CD4-positive, alpha-beta T cell treated with Interleukin-1 beta for 1 hour (primary cell): Measurements from ENCODE around the gene LEUTX.

ENCODE experiments used
- DNase-seq, 2 donors: peaks; one replicate each; pipeline ENCODE4 v3.0.0-alpha.2; 2020 to 2022

Gene LEUTX

DNA sequence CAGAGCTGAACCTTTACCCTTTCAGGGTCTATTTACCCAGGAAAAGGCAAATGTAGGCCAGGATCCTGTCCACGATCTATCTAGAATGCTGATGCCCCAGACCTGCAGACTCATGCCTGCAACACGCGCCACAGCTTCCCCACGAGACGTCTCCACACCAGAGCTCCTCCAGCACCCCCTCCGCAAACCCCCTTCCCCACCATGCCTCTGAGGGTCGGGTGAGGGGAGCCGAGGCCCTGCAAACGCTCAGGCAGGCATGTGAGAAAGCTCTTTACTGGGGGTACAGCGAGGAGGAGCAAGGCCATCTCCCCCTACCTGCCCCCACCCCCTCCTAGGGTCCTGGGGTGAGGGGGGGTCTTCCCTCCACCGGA lies 46.4 kb downstream of the LEUTX start:
- no peak for DNase-seq

DNA sequence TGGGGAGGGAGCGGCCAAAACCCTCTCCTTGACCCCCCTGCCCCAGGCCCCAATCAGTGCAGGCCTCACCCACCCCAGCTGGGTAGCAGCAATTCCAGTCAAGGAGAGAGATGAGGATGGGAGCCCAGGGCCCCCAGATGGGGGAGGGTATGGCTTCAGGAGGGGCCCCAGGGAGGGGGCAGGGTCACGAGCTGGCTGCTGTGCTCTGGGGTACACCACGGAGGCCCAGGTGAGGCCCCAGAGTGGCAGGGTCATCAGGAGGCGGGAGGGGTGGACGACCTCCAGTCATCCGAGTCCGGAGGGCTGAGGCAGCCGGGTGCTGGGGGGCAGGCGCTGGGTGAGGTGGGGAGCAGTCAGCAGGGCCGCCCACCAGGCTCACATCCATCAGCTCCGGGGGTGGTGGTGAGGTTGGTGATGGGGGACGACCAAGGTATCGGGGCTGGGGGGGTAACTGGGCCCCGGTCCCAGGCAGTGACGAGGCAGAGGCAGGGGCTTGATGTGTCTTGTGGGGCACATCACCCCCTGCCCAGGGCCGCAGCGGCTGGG lies 47.0 kb downstream of the LEUTX start:
- no peak for DNase-seq

DNA sequence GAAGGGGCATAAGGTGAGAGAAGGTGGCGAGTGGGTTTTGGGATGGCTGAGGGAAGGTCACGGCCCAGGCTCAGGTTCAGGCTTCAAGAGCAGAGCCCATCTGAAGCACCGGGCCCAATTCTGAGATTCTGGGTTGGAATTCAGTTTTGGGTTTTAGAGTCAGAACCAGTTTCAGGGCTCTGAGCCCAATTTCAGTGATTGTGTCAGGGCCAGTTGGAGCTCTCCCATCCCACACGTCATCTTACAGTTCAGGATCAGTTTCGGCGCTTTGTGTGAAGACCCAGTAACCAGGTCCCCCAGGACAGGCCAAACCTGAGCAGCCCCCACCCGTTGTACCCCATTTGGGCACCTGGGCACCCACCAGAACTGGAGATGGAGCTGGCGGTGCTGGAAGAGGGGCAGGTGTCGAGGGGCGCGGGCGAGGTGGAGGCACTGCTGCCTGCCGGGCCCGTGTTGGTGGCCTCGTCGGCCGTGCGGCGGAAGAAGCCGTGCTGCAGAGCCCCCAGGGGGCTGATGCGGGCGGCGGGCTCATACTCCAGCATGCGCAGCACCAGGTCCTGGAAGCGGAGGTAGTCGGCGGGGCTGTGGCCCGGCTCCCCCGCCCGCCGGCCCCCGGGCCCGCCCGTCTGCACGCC lies 47.8 kb downstream of the LEUTX start:
- no peak for DNase-seq

DNA sequence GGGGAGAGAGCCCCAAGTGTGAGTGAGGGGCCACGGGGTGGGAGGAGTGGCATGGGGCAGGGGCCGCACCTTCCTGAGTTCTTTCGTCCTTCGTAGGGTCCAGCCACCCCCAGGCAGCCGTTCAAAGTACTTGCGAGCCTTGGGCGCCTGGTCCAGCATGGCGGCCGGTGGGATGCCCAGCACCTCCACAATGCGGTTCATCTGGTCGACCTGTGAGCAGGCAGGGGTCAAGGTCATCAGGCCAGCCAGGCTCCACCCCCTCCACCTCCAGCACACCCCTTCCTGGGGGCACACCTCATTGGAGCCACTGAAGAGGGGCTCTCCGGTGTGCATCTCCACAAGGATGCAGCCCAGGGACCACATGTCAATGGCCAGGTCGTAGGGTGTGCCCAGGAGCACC lies 48.6 kb downstream of the LEUTX start:
- DNase-seq: no peak

DNA sequence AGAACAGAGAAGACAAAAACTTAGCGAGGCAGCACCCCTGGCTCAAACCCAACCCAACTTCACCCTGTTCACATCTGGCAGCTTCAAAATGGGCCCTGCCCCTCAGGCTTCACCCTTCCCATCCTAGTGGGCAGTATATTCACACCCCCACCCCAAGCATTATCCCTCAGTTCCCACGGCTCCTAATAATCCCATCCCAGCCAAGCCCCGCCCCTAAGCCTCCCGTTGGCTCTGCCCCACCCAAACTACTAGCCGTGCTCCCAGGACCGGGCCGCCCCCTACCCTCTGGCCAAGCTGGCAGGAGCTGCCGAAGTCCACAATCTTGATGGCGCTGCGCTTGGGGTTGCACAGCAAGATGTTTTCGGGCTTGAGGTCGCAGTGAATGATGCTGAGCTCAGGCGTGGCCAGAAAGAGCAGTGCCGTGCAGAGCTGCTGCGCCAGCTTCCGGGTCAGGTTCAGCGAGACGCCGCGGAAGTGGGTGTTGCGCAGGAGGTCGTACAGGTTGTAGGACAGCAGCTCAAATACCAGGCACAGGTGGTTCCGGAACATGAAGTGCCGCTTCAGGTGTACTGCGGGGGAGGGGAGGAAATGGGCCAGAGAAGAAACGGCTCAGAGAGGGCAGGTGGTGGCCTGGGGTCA lies 49.5 kb downstream of the LEUTX start:
- DNase-seq: peak; percentile 36 to 48

DNA sequence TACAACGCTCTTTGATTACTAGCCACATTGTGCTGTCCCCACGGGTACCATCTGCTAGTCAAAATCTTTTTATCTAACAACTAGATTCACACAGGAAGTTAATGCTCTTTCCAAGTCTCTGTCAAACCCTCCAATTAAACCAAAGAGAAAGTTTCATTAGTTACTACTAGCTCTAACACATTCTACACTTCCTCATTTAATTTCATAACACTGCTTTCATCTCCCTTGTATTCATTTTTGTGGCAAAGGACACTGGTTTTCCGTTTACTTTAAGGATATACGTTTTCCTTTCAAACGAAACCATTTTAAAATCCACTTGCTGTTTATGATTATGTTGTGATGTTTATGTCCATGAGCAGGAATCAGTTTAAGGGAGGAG lies 50.0 kb downstream of the LEUTX start:
- no peak for DNase-seq

DNA sequence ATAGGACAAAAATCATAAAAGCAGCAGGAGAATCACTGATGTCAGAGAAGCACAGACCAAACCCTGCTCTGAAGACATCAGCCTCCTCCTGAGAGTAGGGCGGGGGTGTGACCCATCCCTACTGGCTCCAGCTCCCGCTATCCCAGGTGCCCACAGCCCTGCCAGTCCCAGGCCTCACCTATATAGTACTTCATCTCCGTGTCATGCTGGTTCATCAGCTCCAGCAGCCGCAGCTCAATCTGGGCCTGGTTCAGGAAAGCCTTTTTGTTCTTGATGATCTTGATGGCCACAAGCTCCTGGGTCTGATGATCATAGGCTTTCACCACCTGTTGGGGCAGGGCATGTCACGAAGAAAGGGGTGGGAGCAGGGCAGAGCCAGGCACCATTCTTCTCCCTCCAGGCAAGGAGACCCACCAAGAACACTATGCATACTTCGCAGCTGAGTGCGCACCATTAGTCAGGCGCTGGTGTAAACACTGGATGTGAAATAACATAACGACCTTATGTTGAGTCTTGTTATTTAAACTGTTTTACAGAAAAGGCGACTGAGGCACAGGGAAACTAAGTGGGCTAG lies 51.1 kb downstream of the LEUTX start:
- DNase-seq: no peak

DNA sequence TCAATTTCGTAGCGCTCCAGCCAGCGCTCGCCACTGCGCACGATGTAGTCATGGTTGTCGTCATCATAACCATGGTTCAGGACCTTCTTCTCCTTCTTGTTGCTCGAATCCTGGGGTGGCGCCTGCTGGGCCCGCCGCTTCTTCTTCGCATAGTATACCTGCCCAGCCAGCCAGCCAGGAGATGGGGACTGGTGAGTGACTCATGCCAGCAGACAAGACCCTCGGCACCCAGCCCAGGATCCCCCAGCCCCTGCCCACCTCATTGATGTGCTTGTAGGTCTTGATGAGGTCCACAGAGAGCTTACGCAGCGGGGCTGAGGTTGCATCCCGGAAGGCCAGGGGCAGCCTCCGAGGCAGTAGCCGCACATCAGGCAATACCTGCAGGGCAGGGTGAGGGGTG lies 51.8 kb downstream of the LEUTX start:
- no peak for DNase-seq

DNA sequence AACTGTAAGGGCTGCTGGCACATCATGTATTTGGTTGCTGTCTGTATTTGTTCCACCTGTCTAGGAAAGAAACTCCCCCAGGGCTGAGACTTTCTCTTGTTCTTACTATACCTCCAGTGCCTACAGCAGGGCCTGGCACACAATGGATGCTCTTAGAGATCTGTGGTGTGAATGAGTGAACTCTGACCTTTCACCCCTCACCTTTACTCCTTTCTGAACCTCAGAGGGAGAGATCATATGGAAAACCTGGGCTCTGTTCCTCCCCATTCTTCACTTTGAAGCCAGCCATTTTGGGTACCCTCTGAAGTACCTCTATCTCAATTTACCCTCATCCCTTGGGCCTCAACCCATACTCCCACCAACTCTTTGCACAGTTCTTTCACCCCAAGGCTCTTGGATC lies 52.2 kb downstream of the LEUTX start:
- DNase-seq: no peak

DNA sequence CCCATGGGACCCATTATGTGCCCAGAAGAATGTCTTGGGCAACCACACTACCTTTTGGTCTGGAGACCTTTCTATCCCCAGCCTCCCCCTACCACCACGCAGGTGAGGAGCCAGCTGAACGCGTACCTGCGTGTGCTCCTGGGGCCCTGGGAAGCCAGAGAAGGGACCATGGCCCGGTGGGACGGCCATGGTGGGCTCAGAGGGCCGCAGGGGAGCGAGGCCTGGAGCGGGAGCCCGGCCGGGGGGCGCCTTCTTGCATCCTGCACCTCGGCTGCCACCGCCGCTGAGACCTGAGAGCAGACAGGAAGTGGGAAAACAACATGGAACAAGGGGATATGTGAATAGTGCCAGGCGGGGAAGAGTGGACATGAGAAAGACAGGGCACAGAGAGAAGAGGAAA lies 53.0 kb downstream of the LEUTX start:
- no peak for DNase-seq

DNA sequence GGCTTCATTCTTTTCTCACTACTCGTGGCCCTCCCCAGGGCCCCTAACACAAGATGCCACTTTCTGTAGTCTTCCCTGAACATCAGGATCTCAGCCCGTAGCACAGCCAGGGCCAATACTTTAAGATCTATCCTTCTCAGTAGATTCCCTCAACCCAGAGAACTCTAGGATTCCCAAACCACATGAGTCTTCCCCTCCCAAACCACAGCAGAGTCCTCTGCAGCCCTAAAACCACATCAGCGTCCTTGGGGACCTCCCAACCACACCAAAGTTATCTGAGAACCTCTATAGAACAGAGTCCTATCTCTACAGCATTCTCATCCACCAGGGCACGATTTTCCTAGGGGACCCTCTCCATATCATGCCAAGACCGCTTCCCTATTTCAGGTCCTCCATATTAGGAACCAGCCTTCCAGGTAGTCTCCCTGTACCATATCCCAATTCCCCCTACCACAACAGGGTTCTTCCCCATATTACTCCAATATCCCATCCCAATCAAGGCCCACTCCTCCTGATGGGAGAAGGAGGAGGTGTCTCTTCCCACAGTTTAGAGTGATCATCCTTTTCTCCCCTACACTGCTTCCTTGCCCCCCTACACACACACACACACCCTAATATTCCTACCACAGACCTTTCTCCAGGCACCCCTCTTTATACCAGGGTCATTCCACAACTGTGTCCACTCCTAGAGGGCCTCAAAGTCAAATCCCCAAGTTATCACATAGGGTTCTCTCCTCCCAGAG lies 53.9 kb downstream of the LEUTX start:
- peak in 1 of 2 donors; percentile 32 for DNase-seq

DNA sequence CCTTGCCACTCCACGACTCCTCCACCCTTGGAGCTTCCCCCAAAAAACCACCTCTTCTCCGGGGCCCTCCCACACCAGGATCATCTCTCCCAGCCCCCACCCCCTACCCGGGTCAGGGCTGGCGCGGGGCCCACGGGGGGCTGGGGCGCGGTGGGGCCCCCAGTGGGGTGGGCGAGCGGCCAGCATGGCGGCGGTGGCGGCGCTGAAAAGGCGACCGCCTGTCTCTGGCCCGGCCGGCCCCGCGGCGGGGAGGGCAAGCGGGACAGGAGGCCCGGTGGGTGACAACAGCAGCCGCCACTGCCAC lies 54.5 kb downstream of the LEUTX start:
- no peak for DNase-seq

DNA sequence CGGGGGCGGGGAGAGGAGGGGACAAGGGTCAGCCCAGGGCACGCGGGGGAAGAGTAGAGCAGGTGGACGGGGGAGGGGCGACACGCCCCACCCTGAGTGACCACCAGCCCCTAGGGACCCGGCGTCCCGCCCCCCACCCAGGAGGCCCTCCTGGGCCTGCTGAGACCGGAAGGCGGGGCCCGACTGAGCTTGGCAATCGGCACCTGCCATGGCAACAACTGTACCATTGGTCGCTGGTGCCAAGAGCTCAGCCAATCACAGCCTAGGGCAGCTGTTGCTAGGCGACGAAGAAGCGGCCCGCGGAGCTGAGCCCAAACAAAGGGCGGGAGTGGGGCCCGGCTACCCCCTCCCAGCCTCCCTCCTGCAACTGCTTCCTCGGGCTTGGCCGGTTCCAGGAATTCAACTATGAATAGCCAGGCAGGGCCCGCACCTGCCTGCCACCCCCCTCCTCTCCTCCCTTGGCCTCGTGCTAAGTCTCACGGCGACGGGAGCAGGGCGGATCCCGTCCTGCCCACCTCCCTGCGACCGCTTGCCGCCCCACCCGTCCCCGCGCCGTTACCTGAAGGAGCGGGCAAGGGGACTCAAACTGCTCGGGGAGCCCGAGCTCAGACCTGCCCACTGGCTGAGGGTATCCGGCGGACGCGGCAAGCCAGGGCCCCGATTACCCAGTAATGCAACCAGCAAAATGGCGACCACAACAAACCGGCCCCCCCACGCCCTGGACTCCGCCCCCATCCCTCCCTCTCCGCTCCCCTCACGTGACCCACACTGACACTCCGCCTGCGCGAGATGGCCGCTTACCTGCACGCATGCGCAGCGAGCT lies 55.0 kb downstream of the LEUTX start, which contains the start of gene DYRK1B:
DYRK1B (minus strand) TSS at position 699 of the 823 bp plus-strand sequence. CDS start 2,295 bp downstream, outside the sequence.
- DNase-seq: peak; percentile 98 to 99

DNA sequence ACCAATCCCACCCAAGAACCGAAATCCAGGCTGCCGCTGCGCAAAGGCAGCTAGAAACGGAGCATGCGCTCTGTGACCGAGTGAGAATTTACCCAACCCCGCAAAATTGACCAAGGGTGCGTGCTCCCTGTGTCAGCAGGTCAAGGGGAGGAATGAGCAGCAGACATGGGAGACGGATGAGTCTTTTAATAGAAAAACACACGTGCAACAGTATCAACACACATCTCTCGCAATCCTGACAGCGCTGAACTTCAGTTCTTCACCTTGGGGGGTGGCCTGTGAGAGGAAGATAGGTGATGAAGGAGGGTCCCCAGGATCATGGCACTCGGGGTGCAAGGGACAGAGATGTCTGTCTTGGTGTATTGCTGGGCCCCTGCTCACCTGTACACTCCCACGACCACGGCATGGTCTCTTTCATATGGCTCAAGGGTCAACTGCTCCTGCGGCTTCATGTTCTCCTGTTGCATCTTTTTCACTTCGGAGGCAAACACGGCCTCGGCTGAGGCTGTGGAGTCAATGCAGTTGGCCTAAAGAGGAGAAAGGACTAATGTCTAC lies 55.7 kb downstream of the LEUTX start:
- DNase-seq: no peak
